T-helper 17 cell (primary cell): ENCODE results near the gene CEACAM8. TPM values are rescaled to one million over a fixed set of nuclear protein-coding genes. Genes with fewer than 3 reads are reported as not detected.
"Not testable (repeated sequence)": the region's sequence is repeated elsewhere in the genome, so short reads cannot be mapped to it uniquely, and the experiment has no call there.

ENCODE experiments used
- ATAC-seq: fragments of 150-1000 bp; cut with Tn5 transposase; 2 replicates; pipeline ENCODE4 v1.10.0; 2021; ENCODE audit warnings: mild to moderate bottlenecking, moderate library complexity
- DNase-seq, 3 donors: peaks; one replicate each; pipeline versions ENCODE4 v3.0.0 to v3.0.0-alpha.2; 2020 to 2021
- H3K9me3 ChIP-seq: one replicate; pipeline ENCODE4 v1.7.0; 2013; ENCODE audit warnings: low read length, mild to moderate bottlenecking; ENCODE audit not compliant: control insufficient read depth, poor library complexity, severe bottlenecking
- H3K27ac Mint-ChIP-seq: one replicate; pipeline ENCODE4 v1.8.0; 2022; ENCODE audit warnings: mild to moderate bottlenecking, moderate library complexity, mixed read lengths
- H3K27me3 Mint-ChIP-seq: one replicate; pipeline ENCODE4 v1.8.0; 2022; ENCODE audit warnings: mixed read lengths
- H3K36me3 Mint-ChIP-seq: one replicate; pipeline ENCODE4 v1.8.0; 2022; ENCODE audit warnings: low read depth, mixed read lengths
- H3K4me1 Mint-ChIP-seq: one replicate; pipeline ENCODE4 v1.8.0; 2022; ENCODE audit warnings: mild to moderate bottlenecking, mixed read lengths
- H3K4me3 Mint-ChIP-seq: one replicate; pipeline ENCODE4 v1.8.0; 2022; ENCODE audit warnings: mild to moderate bottlenecking, moderate library complexity, mixed read lengths
- total RNA-seq, 4 donors: library from RNA in 2 of 4; stranded (reverse) in 2 of 4; gene quantifications; one replicate each; pipeline ENCODE4 v1.2.3 and lab custom pipeline; 2022 to 2026

CEACAM8 gene
- total RNA-seq, 2 donors from 2014 or later: not detected

DNA sequence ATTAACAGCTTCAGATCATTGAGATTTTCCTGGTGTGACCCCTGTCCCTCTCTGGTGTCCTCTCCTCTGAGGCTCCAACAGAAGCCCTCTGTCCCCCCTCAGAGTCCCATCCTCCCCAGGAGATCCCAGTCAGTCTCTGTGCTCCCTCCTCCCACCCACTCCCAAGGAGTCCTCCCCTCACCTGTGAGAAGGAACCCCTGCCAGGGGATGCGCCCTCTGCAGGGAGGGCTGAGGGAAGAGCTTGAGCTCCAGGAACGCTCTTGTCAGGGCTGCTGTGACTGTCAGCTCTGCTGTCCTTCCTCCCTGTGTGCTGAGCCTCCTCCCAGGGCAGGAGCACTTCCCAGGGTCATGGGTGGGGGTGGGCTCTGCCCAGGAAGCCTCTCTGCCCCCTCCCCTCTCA, 33.2 kb downstream of the CEACAM8 start:
- ATAC-seq: no peak
- peaks cover 7% of the 10 kb centered on the region for H3K4me1 Mint-ChIP-seq
- H3K4me3 Mint-ChIP-seq: no peak overlapping the region
- no peaks in the 10 kb centered on the region for H3K9me3 ChIP-seq
- H3K36me3 Mint-ChIP-seq: peaks cover 2% of the 10 kb centered on the region
- no peak overlapping the region for H3K27ac Mint-ChIP-seq
- H3K27me3 Mint-ChIP-seq: peaks cover 46% of the 10 kb centered on the region
- no peak for DNase-seq

- Mint-ChIP-seq H3K27me3 (peaks cover 53% of the 10 kb centered on the region), H3K36me3 (peaks cover 2% of the 10 kb centered on the region), H3K27ac (no peak overlapping the region), H3K4me3 (no peak overlapping the region), H3K4me1 (peaks cover 9% of the 10 kb centered on the region)
- DNase-seq (no peak), ATAC-seq (no peak)
- H3K9me3 ChIP-seq: no peaks in the 10 kb centered on the region
Observed at GRCh38 chr19:42560731-42561130, 34.0 kb downstream of the CEACAM8 start.

DNA sequence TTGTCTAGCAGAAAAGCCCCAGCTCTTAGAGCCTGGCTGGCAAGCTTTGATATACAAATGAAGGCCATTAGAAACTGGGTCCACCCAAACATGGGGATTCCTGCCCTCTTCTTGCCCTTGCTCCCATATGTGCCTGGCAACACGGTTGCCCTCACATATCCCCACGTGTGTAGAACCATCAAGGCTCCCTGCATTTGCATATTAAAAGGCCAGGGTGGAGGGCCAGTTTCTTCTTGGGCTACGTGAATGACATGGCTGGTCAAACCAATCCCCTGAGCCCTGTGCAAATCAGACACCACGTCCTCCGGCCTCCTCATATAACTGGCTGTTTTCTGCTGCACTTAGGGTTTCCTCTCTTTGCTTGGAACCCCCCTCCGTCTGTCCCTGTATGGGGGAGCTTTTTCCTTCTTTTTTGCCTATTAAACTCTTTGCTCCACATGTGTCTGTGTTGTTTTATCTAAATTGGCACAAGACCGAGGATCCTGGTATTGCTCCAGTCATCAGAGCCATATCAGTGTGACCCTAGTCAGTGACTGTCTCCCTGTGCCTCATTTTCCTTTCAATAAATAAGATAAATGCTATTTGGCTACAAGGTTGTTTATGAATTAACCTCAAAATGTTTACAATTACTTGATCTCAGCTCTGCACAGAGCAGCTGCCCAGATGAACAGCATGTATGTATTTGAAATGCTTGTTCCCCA, 36.1 kb downstream of the CEACAM8 start:
- Mint-ChIP-seq H3K27me3 (peaks cover 69% of the 10 kb centered on the region), H3K4me3 (no peak overlapping the region), H3K36me3 (peaks cover 6% of the 10 kb centered on the region), H3K27ac (no peak overlapping the region), H3K4me1 (peaks cover 9% of the 10 kb centered on the region)
- no peaks in the 10 kb centered on the region for H3K9me3 ChIP-seq
- no peak for ATAC-seq
- DNase-seq: no peak

DNA sequence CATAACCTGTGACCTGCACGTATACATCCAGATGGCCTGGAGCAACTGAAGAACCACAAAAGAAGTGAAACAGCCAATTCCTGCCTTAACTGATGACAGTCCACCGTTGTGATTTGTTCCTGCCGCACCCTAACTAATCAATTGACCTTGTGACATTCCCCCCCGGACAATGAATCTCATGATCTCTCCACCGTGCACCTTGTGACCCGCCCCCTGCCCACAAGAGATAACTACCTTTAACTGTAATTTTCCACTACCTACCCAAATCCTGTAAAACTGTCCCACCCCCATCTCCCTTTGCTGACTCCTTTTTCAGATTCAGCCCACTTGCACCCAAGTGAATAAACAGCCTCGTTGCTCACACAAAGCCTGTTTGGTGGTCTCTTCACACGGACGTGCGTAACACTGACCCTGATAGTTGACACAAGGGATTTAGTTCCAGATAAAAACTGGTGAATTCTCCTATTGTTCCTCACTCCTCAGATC, 37.3 kb downstream of the CEACAM8 start:
- H3K9me3 ChIP-seq, ATAC-seq, H3K4me1 Mint-ChIP-seq, DNase-seq, H3K27ac Mint-ChIP-seq, H3K4me3 Mint-ChIP-seq, H3K36me3 Mint-ChIP-seq: not testable (repeated sequence)
- H3K27me3 Mint-ChIP-seq: peaks cover 66% of the 10 kb centered on the region

GRCh38 chr19:42555801-42556200, 38.9 kb downstream of the CEACAM8 start:
- Mint-ChIP-seq H3K4me3 (no peak overlapping the region), H3K27me3 (peaks cover 60% of the 10 kb centered on the region), H3K36me3 (peaks cover 8% of the 10 kb centered on the region), H3K27ac (no peak overlapping the region), H3K4me1 (peaks cover 4% of the 10 kb centered on the region)
- ATAC-seq (no peak), DNase-seq (no peak)
- no peaks in the 10 kb centered on the region for H3K9me3 ChIP-seq

GRCh38 chr19:42555317-42555716, 39.4 kb downstream of the CEACAM8 start:
- H3K27ac Mint-ChIP-seq: no peak overlapping the region
- DNase-seq (no peak), ATAC-seq (no peak)
- peaks cover 55% of the 10 kb centered on the region for H3K27me3 Mint-ChIP-seq
- no peaks in the 10 kb centered on the region for H3K9me3 ChIP-seq
- H3K4me3 Mint-ChIP-seq: no peak overlapping the region
- H3K36me3 Mint-ChIP-seq: peaks cover 8% of the 10 kb centered on the region
- peaks cover 4% of the 10 kb centered on the region for H3K4me1 Mint-ChIP-seq

GRCh38 chr19:42554046-42554575, 40.6 kb downstream of the CEACAM8 start:
- H3K9me3 ChIP-seq: no peaks in the 10 kb centered on the region
- no peak overlapping the region for H3K27ac Mint-ChIP-seq
- H3K36me3 Mint-ChIP-seq: peaks cover 8% of the 10 kb centered on the region
- H3K4me1 Mint-ChIP-seq: peaks cover 3% of the 10 kb centered on the region
- peaks cover 51% of the 10 kb centered on the region for H3K27me3 Mint-ChIP-seq
- DNase-seq: no peak
- H3K4me3 Mint-ChIP-seq: no peak overlapping the region
- ATAC-seq: no peak

DNA sequence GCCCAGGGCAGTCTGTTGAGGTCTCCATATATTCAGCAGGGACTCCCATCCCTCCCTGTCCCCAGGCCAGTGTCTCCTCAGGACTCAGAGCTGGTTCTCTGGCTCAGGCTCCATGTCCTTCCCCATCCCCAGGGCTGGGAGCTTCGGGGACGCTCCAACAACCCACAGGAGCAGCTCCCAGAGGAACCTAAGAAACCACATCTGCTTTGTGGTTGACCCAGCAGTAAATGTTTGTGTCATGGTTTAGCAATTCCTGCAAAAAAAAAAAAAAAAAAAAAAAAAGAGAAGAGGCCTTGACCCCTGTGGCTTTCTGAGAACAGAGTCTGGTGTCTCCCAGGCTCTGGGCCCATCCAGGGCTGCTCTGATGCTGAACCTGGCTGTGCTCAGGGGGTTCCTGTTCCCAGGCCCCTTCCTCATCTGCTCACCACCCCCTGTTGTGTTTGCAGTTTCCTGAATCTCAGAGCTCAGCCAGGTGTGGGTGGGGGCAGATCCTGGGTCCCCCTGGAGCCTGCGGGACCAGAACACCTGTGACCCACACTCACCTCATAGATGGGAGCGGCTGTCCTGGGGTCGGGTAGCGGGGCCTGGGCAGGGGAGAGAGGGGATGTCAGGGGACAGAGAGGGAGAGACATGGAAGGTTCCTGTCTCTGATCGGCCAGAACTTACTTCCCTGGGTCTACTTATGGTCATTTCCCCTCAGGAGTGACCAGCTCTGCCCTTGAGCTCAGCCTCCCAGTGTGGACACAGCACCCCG, 41.3 kb downstream of the CEACAM8 start:
- no peak for DNase-seq
- peaks cover 3% of the 10 kb centered on the region for H3K4me1 Mint-ChIP-seq
- peaks cover 8% of the 10 kb centered on the region for H3K36me3 Mint-ChIP-seq

GRCh38 chr19:42552086-42553065, 42.3 kb downstream of the CEACAM8 start:
- no peak for DNase-seq
- H3K4me1 Mint-ChIP-seq: peaks cover 3% of the 10 kb centered on the region
- peaks cover 8% of the 10 kb centered on the region for H3K36me3 Mint-ChIP-seq
- H3K27ac Mint-ChIP-seq: no peak overlapping the region
- no peak for ATAC-seq
- H3K27me3 Mint-ChIP-seq: peaks cover 45% of the 10 kb centered on the region
- H3K4me3 Mint-ChIP-seq: no peak overlapping the region
- H3K9me3 ChIP-seq: no peaks in the 10 kb centered on the region

More for the DNA sequence above, 41.3 kb downstream of the CEACAM8 start:
- Mint-ChIP-seq H3K4me3 (no peak overlapping the region), H3K27ac (no peak overlapping the region), H3K27me3 (peaks cover 45% of the 10 kb centered on the region)
- no peak for ATAC-seq
- no peaks in the 10 kb centered on the region for H3K9me3 ChIP-seq

DNA sequence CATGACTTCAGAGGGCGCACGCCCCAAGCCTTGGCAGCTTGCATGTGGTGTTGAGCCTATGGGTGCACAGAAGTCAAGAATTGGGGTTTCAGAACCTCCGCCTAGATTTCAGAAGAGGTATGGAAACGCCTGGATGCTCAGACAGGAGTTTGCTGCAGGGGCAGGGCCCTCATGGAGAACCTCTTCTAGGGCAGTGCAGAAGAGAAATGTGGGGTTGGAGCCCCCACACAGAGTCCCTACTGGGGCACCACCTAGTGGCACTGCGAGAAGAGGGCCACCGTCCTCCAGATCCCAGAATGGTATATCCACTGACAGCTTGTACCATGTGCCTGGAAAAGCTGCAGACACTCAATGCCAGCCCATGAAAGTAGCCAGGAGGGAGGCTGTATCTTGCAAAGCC, 44.2 kb downstream of the CEACAM8 start:
- H3K4me1 Mint-ChIP-seq, ATAC-seq: not testable (repeated sequence)

DNA sequence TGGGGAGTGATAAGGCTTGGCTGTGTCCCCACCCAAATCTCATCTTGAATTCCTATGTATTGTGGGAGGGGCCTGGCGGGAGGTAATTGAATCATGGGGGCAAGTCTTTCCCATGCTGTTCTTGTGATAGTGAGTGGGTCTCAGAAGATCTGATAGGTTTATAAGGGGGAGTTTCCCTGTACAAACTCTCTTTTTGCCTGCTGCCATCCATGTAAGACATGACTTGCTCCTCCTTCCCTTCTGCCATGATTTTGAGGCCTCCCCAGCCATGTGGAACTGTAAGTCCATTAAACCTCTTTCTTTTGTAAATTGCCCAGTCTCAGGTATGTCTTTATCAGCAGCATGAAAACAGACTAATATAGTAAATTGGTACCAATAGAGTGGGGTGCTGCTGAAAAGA, 45.7 kb downstream of the CEACAM8 start:
- not testable (repeated sequence) for DNase-seq, H3K36me3 Mint-ChIP-seq, ATAC-seq, H3K9me3 ChIP-seq, H3K27ac Mint-ChIP-seq, H3K4me1 Mint-ChIP-seq, H3K4me3 Mint-ChIP-seq
- H3K27me3 Mint-ChIP-seq: peaks cover 18% of the 10 kb centered on the region

More for the DNA sequence above, 44.2 kb downstream of the CEACAM8 start:
- H3K27me3 Mint-ChIP-seq: peaks cover 32% of the 10 kb centered on the region
- not testable (repeated sequence) for H3K27ac Mint-ChIP-seq, H3K36me3 Mint-ChIP-seq, H3K4me3 Mint-ChIP-seq, DNase-seq, H3K9me3 ChIP-seq

DNA sequence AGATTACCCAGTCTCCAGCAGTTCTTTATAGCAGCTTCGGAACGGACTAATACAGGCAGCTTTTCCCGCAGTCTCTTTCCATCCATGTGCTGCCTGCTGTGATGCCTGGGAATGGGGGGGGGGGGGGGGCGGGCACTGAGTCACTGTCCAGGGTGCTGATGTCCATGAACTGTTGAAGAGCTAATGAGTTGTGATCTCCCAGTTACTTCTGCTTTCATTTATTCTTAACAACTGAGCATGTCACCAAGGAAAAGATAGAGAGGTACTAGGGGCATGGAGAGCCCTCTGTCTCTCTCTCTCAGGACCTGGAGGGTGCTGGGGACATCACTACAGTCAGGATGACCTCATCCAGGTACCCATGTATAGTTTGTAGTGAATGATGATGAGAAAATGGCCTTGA, 46.2 kb downstream of the CEACAM8 start:
- H3K9me3 ChIP-seq: no peaks in the 10 kb centered on the region
- Mint-ChIP-seq H3K4me1 (peaks cover 3% of the 10 kb centered on the region), H3K27me3 (peaks cover 18% of the 10 kb centered on the region), H3K27ac (no peak overlapping the region), H3K4me3 (no peak overlapping the region), H3K36me3 (peaks cover 4% of the 10 kb centered on the region)
- DNase-seq: no peak
- ATAC-seq: no peak
